ENCODE data around the gene FUT8.

DNA sequence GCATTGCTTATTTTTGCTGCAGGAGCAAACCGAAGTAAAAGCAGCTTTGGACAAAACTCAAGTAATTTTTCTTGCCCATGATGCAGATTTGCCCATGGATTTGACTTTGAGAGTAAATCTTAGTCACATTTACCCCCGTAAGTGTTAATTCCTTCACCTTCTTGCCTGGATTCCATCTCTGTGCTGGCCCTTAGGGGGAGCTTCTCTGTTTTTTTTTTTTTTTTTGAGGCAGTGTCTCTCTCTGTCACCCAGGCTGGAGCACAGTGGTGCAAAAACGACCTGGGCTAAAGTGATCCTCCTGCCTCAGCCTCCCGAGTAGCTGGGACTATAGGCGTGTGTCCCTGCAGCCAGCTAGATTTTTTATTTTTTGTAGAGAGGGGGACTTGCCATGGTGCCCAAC, 210.2 kb downstream of the FUT8 start:
- TF ChIP-seq GABPA (IDR thresholded peaks at IDR 0.05; ENCODE audit: low read depth) (no peak), CTCF (IDR thresholded peaks at IDR 0.05) (no peak), EP300 (IDR thresholded peaks at IDR 0.05; ENCODE audit: borderline replicate concordance in 1 of 2, low read depth in 1 of 2, low read length in 1 of 2) (no peak), MXI1 (IDR thresholded peaks at IDR 0.05; ENCODE audit: low read depth, low read length) (no peak), RFX5 (IDR thresholded peaks at IDR 0.05; ENCODE audit: low read length) (no peak)
